Gastroesophageal sphincter (tissue), 3 donors: ENCODE results near the gene AGRP.

Source experiments
- CTCF ChIP-seq, 4 experiments: fragments of 200-600 bp in 2 of 4; fragments of 450-650 bp in 2 of 4; sonication (generic) in 1 of 4; IDR thresholded peaks; one replicate each; pipeline ENCODE4 v1.5.1; 2017 to 2019; ENCODE audit warnings: antibody characterized with exemption in 4 of 4, mild to moderate bottlenecking in 2 of 4, moderate library complexity in 2 of 4
- EP300 ChIP-seq: sonication (generic); formaldehyde crosslinking; IDR thresholded peaks from one replicate; pipeline ENCODE4 v1.6.1; 2017; ENCODE audit warnings: antibody characterized with exemption, mild to moderate bottlenecking
- POLR2A ChIP-seq, 2 donors: fragments of 450-650 bp; IDR thresholded peaks; one replicate each; pipeline ENCODE4 v1.6.1; 2017; ENCODE audit warnings: antibody characterized with exemption in 2 of 2, mild to moderate bottlenecking in 2 of 2, moderate library complexity in 1 of 2
- POLR2AphosphoS5 ChIP-seq: sonication (generic); formaldehyde crosslinking; IDR thresholded peaks from one replicate; pipeline ENCODE4 v1.6.1; 2017; ENCODE audit warnings: antibody characterized with exemption

GRCh38 chr16:67517661-67518423 lies 34.5 kb upstream of the AGRP start:
- TF ChIP-seq CTCF (IDR thresholded peaks at IDR 0.05) (no peak), EP300 (no peak), POLR2AphosphoS5 (no peak), POLR2A (IDR thresholded peaks at IDR 0.05) (no peak)
